Tibial artery (tissue), 4 donors: ENCODE data around the gene EDA.

Source experiments
- DNase-seq, 2 donors: peaks; one replicate each; pipeline ENCODE4 v3.0.0-alpha.2; 2019
- H3K27ac ChIP-seq, 2 donors: fragments of 200-600 bp; sonication (generic) in 1 of 2; 1 replicate in 1 of 2; 2 replicates in 1 of 2; pipeline ENCODE4 v1.5.1; 2018 to 2019; ENCODE audit warnings: mild to moderate bottlenecking in 1 of 2
- H3K27me3 ChIP-seq, 2 donors: fragments of 200-600 bp; sonication (generic) in 1 of 2; one replicate each; pipeline versions ENCODE4 v1.5.1 to v1.6.0; 2016 to 2019
- H3K36me3 ChIP-seq, 3 donors: fragments of 200-600 bp; sonication (generic) in 2 of 3; one replicate each; pipeline ENCODE4 v1.5.1; 2016 to 2019; ENCODE audit warnings: mild to moderate bottlenecking in 2 of 3
- H3K4me1 ChIP-seq, 4 donors: fragments of 200-600 bp; sonication (generic) in 2 of 4; 1 replicate in 3 of 4; 2 replicates in 1 of 4; pipeline ENCODE4 v1.5.1; 2016 to 2019
- H3K4me3 ChIP-seq, 2 donors: fragments of 200-600 bp; sonication (generic) in 1 of 2; 1 replicate in 1 of 2; 2 replicates in 1 of 2; pipeline ENCODE4 v1.5.1; 2018 to 2019; ENCODE audit warnings: mild to moderate bottlenecking in 2 of 2
- H3K9me3 ChIP-seq, 3 donors: fragments of 200-600 bp; sonication (generic) in 1 of 3; one replicate each; pipeline ENCODE4 v1.5.1; 2016 to 2019
- intact Hi-C: fragments of 100-400 bp; cut with DNase I; formaldehyde crosslinking; loops from one replicate; pipeline ENCODE4 v1.15.0; 2023; ENCODE audit warnings: low total_unique reads
- TF ChIP-seq, protein P1 (sequence below), 2 experiments: fragments of 200-600 bp in 1 of 2; fragments of 450-650 bp in 1 of 2; IDR thresholded peaks; one replicate each; pipeline ENCODE4 v1.5.1; 2017 to 2019; ENCODE audit warnings: antibody characterized with exemption in 2 of 2, mild to moderate bottlenecking in 1 of 2, moderate library complexity in 1 of 2

The EDA gene

DNA sequence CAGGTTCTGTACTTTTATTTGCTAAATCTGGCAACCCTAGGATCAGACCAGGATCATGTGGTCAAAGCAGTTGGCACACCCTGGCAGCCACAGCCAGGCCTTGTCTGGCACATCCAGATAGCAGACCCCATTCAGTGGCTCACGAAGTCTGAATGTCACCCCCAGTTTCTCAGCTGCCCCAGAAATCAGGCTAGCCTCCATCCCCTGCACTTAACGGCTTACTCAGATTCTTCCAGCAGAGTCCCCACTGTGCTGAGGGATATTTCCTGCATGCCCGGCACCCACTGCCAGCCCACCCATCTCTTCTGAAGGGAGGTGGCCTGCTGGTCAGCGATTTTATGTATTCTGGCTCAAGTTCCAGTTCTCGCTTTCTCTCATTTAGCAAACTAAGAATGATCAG lies 438.5 kb downstream of the EDA start:
- intact Hi-C loops = no loop called here
- Histone ChIP-seq H3K27me3 (no peaks in the 10 kb centered on the region), H3K36me3 (no peaks in the 10 kb centered on the region), H3K9me3 (no peaks in the 10 kb centered on the region), H3K27ac (no peak overlapping the region), H3K4me1 (no peaks in the 10 kb centered on the region), H3K4me3 (no peak overlapping the region)
- TF ChIP-seq, protein P1, sequence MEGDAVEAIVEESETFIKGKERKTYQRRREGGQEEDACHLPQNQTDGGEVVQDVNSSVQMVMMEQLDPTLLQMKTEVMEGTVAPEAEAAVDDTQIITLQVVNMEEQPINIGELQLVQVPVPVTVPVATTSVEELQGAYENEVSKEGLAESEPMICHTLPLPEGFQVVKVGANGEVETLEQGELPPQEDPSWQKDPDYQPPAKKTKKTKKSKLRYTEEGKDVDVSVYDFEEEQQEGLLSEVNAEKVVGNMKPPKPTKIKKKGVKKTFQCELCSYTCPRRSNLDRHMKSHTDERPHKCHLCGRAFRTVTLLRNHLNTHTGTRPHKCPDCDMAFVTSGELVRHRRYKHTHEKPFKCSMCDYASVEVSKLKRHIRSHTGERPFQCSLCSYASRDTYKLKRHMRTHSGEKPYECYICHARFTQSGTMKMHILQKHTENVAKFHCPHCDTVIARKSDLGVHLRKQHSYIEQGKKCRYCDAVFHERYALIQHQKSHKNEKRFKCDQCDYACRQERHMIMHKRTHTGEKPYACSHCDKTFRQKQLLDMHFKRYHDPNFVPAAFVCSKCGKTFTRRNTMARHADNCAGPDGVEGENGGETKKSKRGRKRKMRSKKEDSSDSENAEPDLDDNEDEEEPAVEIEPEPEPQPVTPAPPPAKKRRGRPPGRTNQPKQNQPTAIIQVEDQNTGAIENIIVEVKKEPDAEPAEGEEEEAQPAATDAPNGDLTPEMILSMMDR (IDR thresholded peaks at IDR 0.05) = no peak
- DNase-seq = no peak

DNA sequence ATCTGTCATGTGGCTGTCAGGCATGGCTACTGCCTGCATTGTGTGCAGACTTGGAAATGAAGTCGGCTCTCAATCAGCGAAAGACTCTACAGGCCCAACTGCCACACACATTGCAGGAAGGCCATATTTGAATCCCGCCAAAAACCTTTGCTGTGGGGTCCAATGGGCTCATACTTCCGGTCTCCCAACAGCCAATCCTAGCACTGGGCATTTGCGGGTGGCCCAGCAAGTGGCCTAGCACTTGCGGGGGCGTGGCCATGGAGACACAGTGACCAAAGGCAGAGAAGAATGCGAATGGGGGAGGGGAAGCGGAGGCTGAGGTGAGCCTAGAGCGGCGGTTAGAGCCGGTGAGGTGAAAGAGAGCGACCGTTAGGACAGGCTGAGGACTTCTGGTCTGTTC lies 446.2 kb downstream of the EDA start, which contains the start of gene OTUD6A:
Gene OTUD6A (plus strand): TSS at position 382 of the 400 bp plus-strand sequence. CDS start 68 bp downstream, outside the sequence.
- Histone ChIP-seq H3K9me3 (no peaks in the 10 kb centered on the region), H3K4me3 (no peak within 1 kb of the TSS), H3K4me1 (no peaks in the 10 kb centered on the region), H3K27ac (no peak within 1 kb of the TSS), H3K36me3 (no peaks in the 10 kb centered on the region), H3K27me3 (no peaks in the 10 kb centered on the region)
- no peak for DNase-seq
- intact Hi-C loops = no loop called here
- TF ChIP-seq, protein P1 (IDR thresholded peaks at IDR 0.05) = no peak

DNA sequence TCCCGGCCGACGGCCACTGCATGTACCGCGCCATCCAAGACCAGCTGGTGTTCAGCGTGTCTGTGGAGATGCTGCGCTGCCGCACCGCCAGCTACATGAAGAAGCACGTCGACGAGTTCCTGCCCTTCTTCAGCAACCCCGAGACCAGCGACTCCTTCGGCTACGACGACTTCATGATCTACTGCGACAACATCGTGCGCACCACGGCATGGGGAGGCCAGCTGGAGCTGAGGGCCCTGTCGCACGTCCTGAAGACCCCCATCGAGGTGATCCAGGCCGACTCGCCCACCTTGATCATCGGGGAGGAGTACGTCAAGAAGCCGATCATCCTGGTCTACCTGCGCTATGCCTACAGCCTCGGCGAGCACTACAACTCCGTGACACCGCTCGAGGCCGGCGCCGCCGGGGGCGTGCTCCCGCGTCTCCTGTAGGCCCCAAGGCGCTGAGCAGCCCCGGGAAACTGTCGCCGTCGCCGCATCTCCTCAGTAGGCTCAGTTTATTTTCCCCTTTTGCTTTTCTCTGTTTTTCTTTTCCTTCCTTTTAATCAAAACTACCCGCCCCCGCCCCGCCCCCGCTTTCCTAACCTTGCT lies 447.1 kb downstream of the EDA start:
- H3K4me3 ChIP-seq = no peak overlapping the region
- intact Hi-C loops = no loop called here
- no peaks in the 10 kb centered on the region for H3K36me3 ChIP-seq
- TF ChIP-seq, protein P1 (IDR thresholded peaks at IDR 0.05) = no peak
- no peak for DNase-seq
- H3K27ac ChIP-seq = no peak overlapping the region
- no peaks in the 10 kb centered on the region for H3K4me1 ChIP-seq
- no peaks in the 10 kb centered on the region for H3K9me3 ChIP-seq
- no peaks in the 10 kb centered on the region for H3K27me3 ChIP-seq

DNA sequence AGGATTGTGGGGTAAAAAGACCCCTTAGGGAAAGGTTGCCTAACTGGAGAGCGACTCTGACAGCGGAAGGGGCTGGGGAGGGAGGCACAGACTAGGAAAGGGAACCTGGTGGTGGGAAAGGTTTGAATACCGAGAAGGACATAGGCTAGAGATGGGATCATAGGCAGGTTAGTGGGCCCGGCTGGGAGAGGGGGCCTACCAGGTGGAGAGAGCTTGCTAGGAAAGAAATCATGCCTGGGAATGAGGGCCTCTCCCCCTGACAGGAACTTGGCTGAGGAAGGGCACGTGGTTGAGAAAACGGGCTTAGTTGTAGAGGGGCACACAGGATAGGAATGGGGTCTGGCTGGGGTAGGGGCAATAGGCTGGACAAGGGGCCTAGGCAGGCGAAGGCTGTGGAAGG lies 450.7 kb downstream of the EDA start:
- Histone ChIP-seq H3K27ac (no peak overlapping the region), H3K36me3 (no peaks in the 10 kb centered on the region), H3K9me3 (no peaks in the 10 kb centered on the region), H3K4me1 (no peaks in the 10 kb centered on the region), H3K27me3 (no peaks in the 10 kb centered on the region), H3K4me3 (no peak overlapping the region)
- no peak for DNase-seq
- TF ChIP-seq, protein P1 (IDR thresholded peaks at IDR 0.05) = no peak
- intact Hi-C loops = no loop called here

DNA sequence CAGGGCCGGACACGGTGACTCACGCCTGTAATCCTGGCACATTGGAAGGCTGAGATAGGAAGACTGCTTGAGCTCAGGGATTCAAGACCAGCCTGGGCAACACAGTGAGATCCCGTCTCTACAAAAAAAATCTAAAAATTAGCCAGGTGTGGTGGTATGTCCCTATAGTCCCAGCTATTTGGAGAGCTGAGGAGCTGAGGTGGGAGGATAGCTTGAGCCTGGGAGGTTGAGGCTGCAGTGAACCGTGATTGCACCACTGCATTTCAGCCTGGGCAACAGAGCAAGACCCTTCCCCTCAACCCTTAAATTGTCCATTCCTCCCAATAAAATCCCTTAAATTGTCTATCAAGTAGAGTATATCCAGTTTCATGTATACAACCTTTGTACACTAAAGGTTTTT lies 463.4 kb downstream of the EDA start:
- Histone ChIP-seq H3K27ac (no peak overlapping the region), H3K27me3 (no peaks in the 10 kb centered on the region), H3K4me3 (no peak overlapping the region), H3K9me3 (peaks cover 0 to 5% (median 0%) of the 10 kb centered on the region in 3 donors), H3K36me3 (no peaks in the 10 kb centered on the region), H3K4me1 (no peaks in the 10 kb centered on the region)
- intact Hi-C loops = no loop called here
- DNase-seq = no peak
- TF ChIP-seq, protein P1 (IDR thresholded peaks at IDR 0.05) = no peak

DNA sequence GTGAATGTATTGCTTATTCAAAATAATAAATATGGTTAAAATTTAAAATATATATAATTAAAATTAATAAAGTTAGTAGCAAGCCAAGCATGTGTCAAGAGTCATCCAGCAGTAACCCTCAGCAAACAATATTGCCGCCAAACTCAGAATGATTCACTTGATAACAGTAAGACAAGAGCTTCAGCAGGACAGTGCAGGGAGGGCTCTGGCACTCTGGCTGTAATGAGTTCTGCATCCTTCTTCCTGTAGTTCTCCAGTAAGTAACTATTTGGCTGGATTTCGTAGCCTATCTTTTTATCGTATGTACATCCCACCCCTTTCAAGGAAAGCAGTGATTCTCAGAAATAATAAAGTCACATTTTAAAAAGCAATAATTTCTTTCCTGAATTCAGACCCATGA lies 464.0 kb downstream of the EDA start:
- no peaks in the 10 kb centered on the region for H3K27me3 ChIP-seq
- no peak overlapping the region for H3K27ac ChIP-seq
- H3K4me1 ChIP-seq = no peaks in the 10 kb centered on the region
- peaks cover 0 to 5% (median 0%) of the 10 kb centered on the region in 3 donors for H3K9me3 ChIP-seq
- no peaks in the 10 kb centered on the region for H3K36me3 ChIP-seq
- no peak overlapping the region for H3K4me3 ChIP-seq
- no peak for DNase-seq
- TF ChIP-seq, protein P1 (IDR thresholded peaks at IDR 0.05) = no peak
- intact Hi-C loops = no loop called here
